HG02840 (cell line): ENCODE results near the gene KRTAP2-4.
"Not testable (repeated sequence)": the region's sequence is repeated elsewhere in the genome, so short reads cannot be mapped to it uniquely, and the experiment has no call there.

Experiments used
- ATAC-seq: cut with Tn5 transposase; IDR thresholded peaks from one replicate; pipeline ENCODE4 v1.9.1; 2021; ENCODE audit warnings: mild to moderate bottlenecking, moderate library complexity, moderate number of reproducible peaks; ENCODE audit not compliant: unreplicated experiment, low FRiP score

The KRTAP2-4 gene

DNA sequence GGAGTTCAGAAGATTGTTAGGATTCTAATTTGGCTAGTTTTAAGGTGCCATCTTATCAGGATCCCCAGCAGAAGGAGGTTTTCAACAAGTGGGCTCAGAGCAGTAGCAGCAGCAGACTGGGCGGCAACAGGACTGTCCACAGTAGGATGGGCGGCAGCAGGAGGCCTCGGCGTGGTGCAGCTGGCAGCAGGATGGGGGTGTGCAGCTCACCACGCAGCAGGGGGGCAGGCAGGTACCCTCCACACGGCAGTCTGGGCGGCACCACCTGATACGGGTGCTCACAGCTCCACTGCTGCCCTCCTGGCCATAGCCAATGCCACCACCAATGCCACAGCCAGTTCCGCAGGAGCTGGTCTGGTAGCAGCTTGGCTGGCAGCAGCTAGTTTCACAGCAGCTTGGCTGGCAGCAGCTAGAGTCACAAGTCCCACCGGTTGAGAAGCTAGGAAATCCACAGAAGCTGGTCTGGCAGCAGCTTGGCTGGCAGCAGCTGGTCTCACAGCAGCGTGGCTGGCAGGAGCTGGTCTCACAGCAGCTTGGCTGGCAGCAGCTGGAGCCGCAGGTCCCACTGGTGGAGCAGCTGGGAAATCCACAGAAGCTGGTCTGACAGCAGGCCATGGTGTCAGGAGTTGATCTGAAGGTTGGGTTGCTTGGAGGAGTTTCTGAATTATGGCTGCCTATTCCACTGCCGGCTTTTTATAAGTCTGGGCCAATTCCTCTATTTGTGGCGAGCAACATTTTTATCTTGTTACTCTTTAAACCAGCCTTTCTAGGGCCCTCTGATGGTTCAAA is 24.7 kb downstream of the KRTAP2-4 start, which contains the start of gene KRTAP1-1:
TSS of gene KRTAP1-1 (minus strand) at position 668 of the 789 bp plus-strand sequence. CDS start at position 615, 53 bp downstream.
- ATAC-seq: not testable (repeated sequence)

DNA sequence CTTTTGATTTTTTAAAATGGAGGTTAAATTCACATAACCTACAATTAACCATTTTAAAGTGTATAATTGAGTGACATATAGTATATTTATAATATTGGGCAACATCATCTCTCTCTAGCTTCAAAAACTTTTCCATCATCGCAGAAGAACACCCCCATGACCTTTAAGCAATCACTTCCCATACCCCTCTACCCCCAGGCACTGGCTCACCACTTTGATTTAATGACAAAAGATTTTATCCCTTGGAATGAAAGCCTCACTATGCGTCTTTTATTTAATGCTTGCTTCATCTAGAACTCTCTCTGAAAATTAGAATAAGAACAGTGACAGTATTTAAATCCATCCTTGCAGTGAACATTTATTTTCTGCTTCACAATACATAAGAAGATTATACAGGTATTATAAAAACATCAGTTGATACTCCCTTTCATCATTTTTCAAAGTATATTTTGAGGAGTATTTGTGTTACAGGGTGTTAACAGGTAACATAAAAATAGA is 27.8 kb downstream of the KRTAP2-4 start:
- no peak for ATAC-seq

DNA sequence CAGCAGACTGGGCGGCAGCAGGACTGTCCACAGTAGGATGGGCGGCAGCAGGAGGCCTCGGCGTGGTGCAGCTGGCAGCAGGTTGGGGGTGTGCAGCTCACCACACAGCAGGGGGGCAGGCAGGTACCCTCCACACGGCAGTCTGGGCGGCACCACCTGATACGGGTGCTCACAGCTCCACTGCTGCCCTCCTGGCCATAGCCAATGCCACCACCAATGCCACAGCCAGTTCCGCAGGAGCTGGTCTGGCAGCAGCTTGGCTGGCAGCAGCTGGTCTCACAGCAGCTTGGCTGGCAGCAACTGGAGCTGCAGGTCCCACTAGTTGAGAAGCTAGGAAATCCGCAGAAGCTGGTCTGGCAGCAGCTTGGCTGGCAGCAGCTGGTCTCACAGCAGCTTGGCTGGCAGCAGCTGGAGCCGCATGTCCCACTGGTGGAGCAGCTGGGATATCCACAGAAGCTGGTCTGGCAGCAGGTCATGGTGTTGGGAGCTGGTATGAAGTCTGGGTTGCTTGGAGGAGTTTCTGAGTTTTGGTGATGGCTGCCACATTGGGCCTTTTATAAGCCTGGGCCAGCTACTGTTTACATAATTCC is 31.2 kb downstream of the KRTAP2-4 start, which contains the start of gene KRTAP1-3:
TSS of gene KRTAP1-3 (minus strand) at position 529 of the 590 bp plus-strand sequence. CDS start at position 476, 53 bp downstream.
- ATAC-seq: not testable (repeated sequence)

DNA sequence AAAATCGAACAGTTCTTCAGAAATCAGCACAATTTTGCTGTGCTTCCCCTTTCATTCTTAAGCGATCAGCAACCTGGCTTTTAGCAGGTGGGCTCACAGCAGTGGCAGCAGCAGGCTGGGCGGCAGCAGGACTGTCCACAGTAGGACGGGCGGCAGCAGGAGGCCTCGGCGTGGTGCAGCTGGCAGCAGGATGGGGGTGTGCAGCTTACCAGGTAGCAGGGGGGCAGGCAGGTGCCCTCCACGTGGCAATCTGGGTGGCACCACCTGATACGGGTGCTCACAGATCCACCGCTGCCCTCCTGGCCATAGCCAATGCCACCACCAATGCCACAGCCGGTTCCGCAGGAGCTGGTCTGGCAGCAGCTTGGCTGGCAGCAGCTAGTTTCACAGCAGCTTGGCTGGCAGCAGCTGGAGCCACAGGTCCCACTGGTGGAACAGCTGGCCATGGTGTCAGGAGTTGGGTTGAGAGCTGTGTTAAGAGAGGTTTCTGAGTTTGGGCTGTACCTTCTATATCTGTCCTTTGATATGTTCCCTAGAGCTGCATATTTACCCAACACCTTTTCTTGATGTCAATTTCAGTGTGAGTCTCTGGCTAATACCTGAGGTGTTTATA is 35.9 kb downstream of the KRTAP2-4 start, which contains the start of gene KRTAP1-4:
TSS of gene KRTAP1-4 (minus strand) at position 563 of the 613 bp plus-strand sequence. CDS start at position 446, 117 bp downstream.
- ATAC-seq: no peak

DNA sequence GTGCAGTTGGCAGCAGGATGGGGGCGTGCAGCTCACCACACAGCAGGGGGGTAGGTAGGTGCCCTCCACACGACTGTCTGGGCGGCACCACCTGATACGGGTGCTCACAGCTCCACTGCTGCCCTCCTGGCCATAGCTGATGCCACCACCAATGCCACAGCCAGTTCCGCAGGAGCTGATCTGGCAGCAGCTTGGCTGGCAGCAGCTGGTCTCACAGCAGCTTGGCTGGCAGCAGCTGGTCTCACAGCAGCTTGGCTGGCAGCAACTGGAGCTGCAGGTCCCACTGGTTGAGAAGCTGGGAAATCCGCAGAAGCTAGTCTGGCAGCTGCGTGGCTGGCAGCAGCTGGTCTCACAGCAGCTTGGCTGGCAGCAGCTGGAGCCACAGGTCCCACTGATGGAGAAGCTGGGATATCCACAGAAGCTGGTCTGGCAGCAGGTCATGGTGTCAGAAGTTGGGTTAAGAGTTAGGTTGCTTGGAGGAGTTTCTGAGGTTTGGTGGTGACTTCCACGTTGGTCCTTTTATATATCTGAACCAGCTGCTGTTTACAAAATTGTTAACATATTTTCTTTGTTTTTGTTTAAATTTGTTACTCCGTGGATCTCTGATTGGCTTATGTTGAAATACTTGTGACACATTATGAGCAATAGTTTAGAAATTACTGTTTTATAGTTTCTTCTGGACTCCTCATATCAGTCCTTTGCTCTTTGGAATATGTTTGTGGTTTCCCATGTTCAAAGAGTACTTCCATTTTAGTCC is 38.8 kb downstream of the KRTAP2-4 start, which contains the start of gene KRTAP1-5:
TSS of gene KRTAP1-5 (minus strand) at position 494 of the 757 bp plus-strand sequence. CDS start at position 441, 53 bp downstream.
- no peak for ATAC-seq

DNA sequence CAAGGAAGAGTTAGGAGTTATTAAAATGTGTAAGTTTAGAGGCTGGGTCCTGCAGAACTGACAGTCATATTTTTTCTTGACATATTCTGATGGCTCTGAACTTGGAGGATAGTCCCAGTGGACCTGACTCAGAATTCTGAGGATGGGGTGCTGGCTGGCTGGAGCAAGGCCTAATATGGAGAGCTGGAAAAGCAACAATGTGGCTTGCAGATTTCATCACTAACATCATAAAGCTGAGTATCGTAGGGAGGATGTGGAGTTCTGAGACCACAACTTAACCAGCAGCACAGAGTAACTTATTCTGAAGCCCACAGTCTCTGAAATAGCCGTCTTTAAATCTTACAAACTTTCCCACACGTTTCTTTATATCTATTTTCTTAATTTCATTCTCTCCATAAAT is 41.0 kb downstream of the KRTAP2-4 start:
- no peak for ATAC-seq

DNA sequence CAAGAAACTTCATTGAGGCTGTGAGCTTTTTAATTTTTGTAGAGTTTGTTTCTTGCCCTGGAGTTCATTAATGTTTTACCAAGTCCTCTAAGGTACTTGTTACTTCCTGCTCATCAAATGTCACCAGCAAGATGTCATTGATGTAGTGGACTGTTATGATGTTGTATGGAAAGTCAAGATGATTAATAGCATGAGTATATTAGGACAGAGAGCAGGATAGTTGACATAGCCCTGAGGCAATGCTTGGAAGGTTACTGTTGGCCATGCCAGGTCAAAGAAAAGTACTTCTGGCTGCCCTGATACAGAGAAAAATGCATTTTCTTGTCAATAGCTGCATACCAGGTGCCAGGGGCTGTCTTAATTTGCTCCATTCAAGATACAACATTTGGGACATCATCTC is 45.3 kb downstream of the KRTAP2-4 start:
- ATAC-seq: no peak

DNA sequence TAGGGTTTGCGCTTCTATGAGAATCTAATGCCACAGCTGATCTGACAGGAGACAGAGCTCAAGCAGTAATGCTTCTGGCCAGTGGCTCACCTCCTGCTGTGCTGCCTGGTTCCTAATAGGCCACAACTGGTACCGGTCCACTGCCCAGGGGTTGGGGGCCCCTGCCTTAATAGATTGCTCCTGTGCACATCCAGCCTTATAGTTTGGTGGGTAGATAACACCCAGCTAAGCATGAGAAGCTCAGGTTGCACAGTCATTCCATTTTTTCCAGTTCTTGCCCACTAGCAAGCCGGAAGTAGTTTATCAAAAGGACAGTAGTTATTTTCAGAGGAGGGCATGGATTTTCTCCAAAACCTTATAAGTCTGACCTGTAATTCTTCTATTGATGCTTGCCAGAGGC is 46.3 kb downstream of the KRTAP2-4 start:
- no peak for ATAC-seq

DNA sequence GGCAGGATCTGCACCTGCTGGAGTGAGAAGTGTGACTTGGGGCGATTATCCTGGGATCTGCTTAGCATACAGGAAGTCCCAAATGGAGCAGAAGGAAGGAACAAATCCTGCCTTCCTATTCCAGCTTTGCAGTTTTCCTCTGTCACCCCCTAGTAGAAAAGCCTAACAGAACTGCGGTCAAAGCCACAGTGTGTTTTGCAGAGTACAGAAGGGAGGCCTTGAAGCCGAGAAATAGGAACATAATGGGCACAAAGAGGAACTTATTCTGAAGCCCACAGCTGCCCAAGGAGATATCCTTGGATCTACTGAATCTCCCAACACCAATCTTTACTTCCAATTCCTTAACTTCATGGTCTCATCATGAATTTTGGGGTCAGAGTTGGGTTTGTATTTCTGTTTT is 47.1 kb downstream of the KRTAP2-4 start:
- no peak for ATAC-seq

DNA sequence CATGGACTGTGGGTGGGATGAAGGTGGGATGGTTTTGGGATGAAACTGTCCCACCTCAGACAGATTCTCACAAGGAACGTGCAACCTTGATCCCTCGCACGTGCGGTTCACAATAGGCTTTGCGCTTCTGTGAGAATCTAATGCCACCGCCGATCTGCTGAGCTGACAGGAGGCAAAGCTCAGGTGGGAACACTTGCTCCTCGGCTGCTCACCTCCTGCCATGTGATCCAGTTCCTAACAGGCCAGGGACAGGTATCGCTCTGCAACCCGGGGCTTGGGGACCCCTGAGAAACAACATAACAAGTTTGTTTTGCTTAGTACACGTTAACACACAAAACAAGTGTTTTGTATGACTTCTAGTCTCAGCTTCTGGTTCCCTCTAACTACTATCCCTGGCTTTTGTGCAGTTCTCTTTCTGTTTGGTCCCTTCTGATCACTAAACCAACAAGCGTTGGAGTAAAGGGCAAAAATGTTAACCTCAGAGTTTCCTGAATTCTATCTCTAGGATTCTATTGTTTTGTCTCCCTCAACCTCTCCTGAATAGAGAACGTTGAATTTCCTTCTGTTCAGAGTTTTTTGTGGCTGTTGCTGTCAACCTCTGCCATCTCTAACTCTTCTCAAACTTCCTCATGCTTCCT is 49.0 kb downstream of the KRTAP2-4 start:
- ATAC-seq: no peak

DNA sequence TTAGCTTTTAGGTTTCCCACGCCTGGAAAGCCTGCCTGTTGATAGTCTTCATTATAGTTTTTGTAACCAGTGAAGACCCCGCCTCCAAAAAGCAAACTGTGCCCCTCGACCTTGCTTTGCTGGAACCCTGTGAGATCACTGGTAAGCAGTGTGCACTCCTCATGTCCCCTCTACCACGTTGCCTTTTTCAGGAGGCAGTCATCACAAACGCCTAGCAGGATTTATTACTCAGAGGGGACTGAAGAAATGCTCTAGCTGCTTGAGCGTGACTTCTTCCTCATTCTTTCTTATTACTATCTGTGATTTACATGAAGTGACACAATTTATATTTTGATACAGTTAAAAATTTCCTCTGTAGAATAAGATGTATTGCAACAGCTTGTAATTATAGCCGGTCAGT is 50.2 kb downstream of the KRTAP2-4 start:
- no peak for ATAC-seq
